Activated T-cell treated with anti-CD3 and anti-CD28 coated beads, Interleukin-2, amount 50 U/mL, for 4 hours (primary cell): ENCODE measurements around the gene DMAC2. TPM values are rescaled to one million over a fixed set of nuclear protein-coding genes. Genes with fewer than 3 reads are reported as not detected.
"Not testable (repeated sequence)": the region's sequence is repeated elsewhere in the genome, so short reads cannot be mapped to it uniquely, and the experiment has no call there.

Experiments used
- ATAC-seq, 2 donors: fragments of 200-7000 bp; cut with Tn5 transposase; one replicate each; pipeline ENCODE4 v1.10.0; 2021
- DNase-seq: peaks from one replicate; pipeline ENCODE4 v3.0.0-alpha.2; 2020
- H3K27me3 Mint-ChIP-seq: one replicate; pipeline ENCODE4 v1.8.0; 2021; ENCODE audit warnings: low read depth, mixed read lengths
- H3K36me3 Mint-ChIP-seq: one replicate; pipeline ENCODE4 v1.8.0; 2022; ENCODE audit warnings: mixed read lengths; ENCODE audit not compliant: insufficient read depth
- H3K4me1 Mint-ChIP-seq: one replicate; pipeline ENCODE4 v1.8.0; 2021; ENCODE audit warnings: low read depth, mixed read lengths
- H3K4me3 Mint-ChIP-seq: one replicate; pipeline ENCODE4 v1.8.0; 2021; ENCODE audit warnings: mild to moderate bottlenecking, moderate library complexity, mixed read lengths
- H3K9me3 Mint-ChIP-seq: one replicate; pipeline ENCODE4 v1.8.0; 2021; ENCODE audit warnings: mixed read lengths
- total RNA-seq, 3 donors: library from RNA; stranded (reverse); gene quantifications; one replicate each; pipeline ENCODE4 v1.2.1, GENCODE V29; 2021

The DMAC2 gene
- total RNA-seq, 3 donors from 2014 or later, result 70.9 to 79.8 (median 72.2) TPM

GRCh38 chr19:41452584-41453275, 13.0 kb upstream of the DMAC2 start:
- no peaks in the 10 kb centered on the region for H3K36me3 Mint-ChIP-seq
- H3K4me3 Mint-ChIP-seq, result no peak overlapping the region
- DNase-seq (no peak), ATAC-seq (no peak)
- H3K27me3 Mint-ChIP-seq, result peaks cover 7% of the 10 kb centered on the region
- peaks cover 17% of the 10 kb centered on the region for H3K4me1 Mint-ChIP-seq
- H3K9me3 Mint-ChIP-seq, result no peaks in the 10 kb centered on the region

GRCh38 chr19:41449865-41450178, 10.1 kb upstream of the DMAC2 start:
- H3K27me3 Mint-ChIP-seq, result peaks cover 17% of the 10 kb centered on the region
- ATAC-seq (no peak), DNase-seq (no peak)
- no peak overlapping the region for H3K4me3 Mint-ChIP-seq
- no peaks in the 10 kb centered on the region for H3K36me3 Mint-ChIP-seq
- H3K9me3 Mint-ChIP-seq, result no peaks in the 10 kb centered on the region
- H3K4me1 Mint-ChIP-seq, result peaks cover 6% of the 10 kb centered on the region

- Mint-ChIP-seq H3K4me3 (peak overlapping the region; percentile 81), H3K36me3 (no peaks in the 10 kb centered on the region), H3K4me1 (peaks cover 6% of the 10 kb centered on the region), H3K27me3 (peaks cover 17% of the 10 kb centered on the region), H3K9me3 (no peaks in the 10 kb centered on the region)
- DNase-seq, result peak; percentile 66
- peak; percentile 86 to 91 for ATAC-seq
Measured at GRCh38 chr19:41449079-41449864, 9.6 kb upstream of the DMAC2 start.

GRCh38 chr19:41447732-41448332, 8.1 kb upstream of the DMAC2 start:
- no peak for ATAC-seq
- Mint-ChIP-seq H3K4me1 (peaks cover 6% of the 10 kb centered on the region), H3K27me3 (peaks cover 17% of the 10 kb centered on the region), H3K36me3 (no peaks in the 10 kb centered on the region), H3K9me3 (no peaks in the 10 kb centered on the region), H3K4me3 (peak overlapping the region; percentile 45)
- no peak for DNase-seq

GRCh38 chr19:41445575-41445974, 5.9 kb upstream of the DMAC2 start:
- Mint-ChIP-seq H3K9me3 (no peaks in the 10 kb centered on the region), H3K4me1 (peaks cover 6% of the 10 kb centered on the region), H3K36me3 (no peaks in the 10 kb centered on the region), H3K27me3 (peaks cover 17% of the 10 kb centered on the region), H3K4me3 (no peak overlapping the region)
- no peak for DNase-seq
- no peak for ATAC-seq

- Mint-ChIP-seq H3K9me3 (no peaks in the 10 kb centered on the region), H3K4me3 (no peak overlapping the region), H3K27me3 (peaks cover 13% of the 10 kb centered on the region), H3K4me1 (no peaks in the 10 kb centered on the region), H3K36me3 (no peaks in the 10 kb centered on the region)
- DNase-seq (no peak), ATAC-seq (no peak)
Measured at GRCh38 chr19:41443813-41444455, 4.2 kb upstream of the DMAC2 start.

GRCh38 chr19:41442473-41443355, 3.0 kb upstream of the DMAC2 start, which contains the start of gene ERICH4:
TSS of gene ERICH4 (plus strand) at chr19:41443156. CDS start at chr19:41443170, 14 bp downstream.
- Mint-ChIP-seq H3K4me3 (no peak within 1 kb of the TSS), H3K27me3 (peaks cover 10% of the 10 kb centered on the region), H3K9me3 (no peaks in the 10 kb centered on the region), H3K36me3 (peaks cover 2% of the 10 kb centered on the region), H3K4me1 (peaks cover 11% of the 10 kb centered on the region)
- DNase-seq (no peak), ATAC-seq (no peak)

- ATAC-seq (no peak), DNase-seq (no peak)
- H3K4me1 Mint-ChIP-seq, result peaks cover 13% of the 10 kb centered on the region
- peaks cover 4% of the 10 kb centered on the region for H3K27me3 Mint-ChIP-seq
- no peak overlapping the region for H3K4me3 Mint-ChIP-seq
- no peaks in the 10 kb centered on the region for H3K9me3 Mint-ChIP-seq
- H3K36me3 Mint-ChIP-seq, result peaks cover 8% of the 10 kb centered on the region
Measured at GRCh38 chr19:41441321-41441945, 1.7 kb upstream of the DMAC2 start.

- ATAC-seq (no peak), DNase-seq (no peak)
- peaks cover 15% of the 10 kb centered on the region for H3K4me1 Mint-ChIP-seq
- peaks cover 11% of the 10 kb centered on the region for H3K36me3 Mint-ChIP-seq
- H3K9me3 Mint-ChIP-seq, result no peaks in the 10 kb centered on the region
- H3K27me3 Mint-ChIP-seq, result no peaks in the 10 kb centered on the region
- peak overlapping the region; percentile 45 for H3K4me3 Mint-ChIP-seq
Measured at GRCh38 chr19:41437944-41438574, 1.7 kb downstream of the DMAC2 start.

GRCh38 chr19:41436674-41436951, 3.1 kb downstream of the DMAC2 start:
- peaks cover 15% of the 10 kb centered on the region for H3K4me1 Mint-ChIP-seq
- H3K9me3 Mint-ChIP-seq, result no peaks in the 10 kb centered on the region
- DNase-seq (no peak), ATAC-seq (no peak)
- no peak overlapping the region for H3K4me3 Mint-ChIP-seq
- H3K27me3 Mint-ChIP-seq, result no peaks in the 10 kb centered on the region
- peaks cover 21% of the 10 kb centered on the region for H3K36me3 Mint-ChIP-seq

- Mint-ChIP-seq H3K9me3 (no peaks in the 10 kb centered on the region), H3K4me3 (no peak overlapping the region), H3K36me3 (peaks cover 22% of the 10 kb centered on the region), H3K4me1 (peaks cover 15% of the 10 kb centered on the region), H3K27me3 (no peaks in the 10 kb centered on the region)
- ATAC-seq (no peak), DNase-seq (no peak)
Measured at GRCh38 chr19:41435936-41436673, 3.6 kb downstream of the DMAC2 start.

- ATAC-seq, result not testable (repeated sequence)
Measured at GRCh38 chr19:41435376-41435775, 4.3 kb downstream of the DMAC2 start.

GRCh38 chr19:41434450-41434849, 5.3 kb downstream of the DMAC2 start:
- peaks cover 24% of the 10 kb centered on the region for H3K36me3 Mint-ChIP-seq
- no peak overlapping the region for H3K4me3 Mint-ChIP-seq
- no peak for DNase-seq
- no peaks in the 10 kb centered on the region for H3K9me3 Mint-ChIP-seq
- H3K27me3 Mint-ChIP-seq, result no peaks in the 10 kb centered on the region
- peaks cover 17% of the 10 kb centered on the region for H3K4me1 Mint-ChIP-seq
- no peak for ATAC-seq

More at GRCh38 chr19:41435376-41435775, 4.3 kb downstream of the DMAC2 start:
- not testable (repeated sequence) for H3K9me3 Mint-ChIP-seq, DNase-seq, H3K4me3 Mint-ChIP-seq, H3K27me3 Mint-ChIP-seq
- Mint-ChIP-seq H3K4me1 (peaks cover 17% of the 10 kb centered on the region), H3K36me3 (peaks cover 24% of the 10 kb centered on the region)
